ENCODE results near the gene ZNF692. TPM values are rescaled to one million over a fixed set of nuclear protein-coding genes. Genes with fewer than 3 reads are reported as not detected.

ZNF692 gene
- total RNA-seq, 1 donor from 2014 or later: 26.8 TPM

- Mint-ChIP-seq H3K4me1 (ENCODE audit: unreplicated experiment) (peaks cover 3% of the 10 kb centered on the region), H3K36me3 (ENCODE audit: low read depth, unreplicated experiment) (peaks cover 34% of the 10 kb centered on the region), H3K9me3 (ENCODE audit: unreplicated experiment) (no peaks in the 10 kb centered on the region), H3K27ac (ENCODE audit: unreplicated experiment) (no peak overlapping the region), H3K4me3 (ENCODE audit: unreplicated experiment) (peak overlapping the region; percentile 27), H3K27me3 (ENCODE audit: unreplicated experiment) (peaks cover 7% of the 10 kb centered on the region)
- no peak for DNase-seq (ENCODE audit: low spot score)
- no peak for TF ChIP-seq CTCF (IDR thresholded peaks at IDR 0.05; ENCODE audit: unreplicated experiment)
These were observed 5.1 kb downstream of the ZNF692 start for GRCh38 chr1:248853663-248854375.

- Mint-ChIP-seq H3K9me3 (ENCODE audit: unreplicated experiment) (no peaks in the 10 kb centered on the region), H3K27ac (ENCODE audit: unreplicated experiment) (no peak overlapping the region), H3K27me3 (ENCODE audit: unreplicated experiment) (peaks cover 8% of the 10 kb centered on the region), H3K4me1 (ENCODE audit: unreplicated experiment) (no peaks in the 10 kb centered on the region), H3K4me3 (ENCODE audit: unreplicated experiment) (no peak overlapping the region), H3K36me3 (ENCODE audit: low read depth, unreplicated experiment) (peaks cover 39% of the 10 kb centered on the region)
- no peak for TF ChIP-seq CTCF (IDR thresholded peaks at IDR 0.05; ENCODE audit: unreplicated experiment)
- no peak for DNase-seq (ENCODE audit: low spot score)
These were observed 6.1 kb downstream of the ZNF692 start for GRCh38 chr1:248852481-248853405.

GRCh38 chr1:248851390-248851789, 7.5 kb downstream of the ZNF692 start:
- H3K36me3 Mint-ChIP-seq (ENCODE audit: low read depth, unreplicated experiment): peaks cover 39% of the 10 kb centered on the region
- no peaks in the 10 kb centered on the region for H3K4me1 Mint-ChIP-seq (ENCODE audit: unreplicated experiment)
- no peak overlapping the region for H3K4me3 Mint-ChIP-seq (ENCODE audit: unreplicated experiment)
- H3K27ac Mint-ChIP-seq (ENCODE audit: unreplicated experiment): no peak overlapping the region
- no peak for TF ChIP-seq CTCF (IDR thresholded peaks at IDR 0.05; ENCODE audit: unreplicated experiment)
- peaks cover 8% of the 10 kb centered on the region for H3K27me3 Mint-ChIP-seq (ENCODE audit: unreplicated experiment)
- DNase-seq (ENCODE audit: low spot score): no peak
- no peaks in the 10 kb centered on the region for H3K9me3 Mint-ChIP-seq (ENCODE audit: unreplicated experiment)

- Mint-ChIP-seq H3K27me3 (ENCODE audit: unreplicated experiment) (peaks cover 8% of the 10 kb centered on the region), H3K27ac (ENCODE audit: unreplicated experiment) (no peak overlapping the region), H3K4me1 (ENCODE audit: unreplicated experiment) (no peaks in the 10 kb centered on the region), H3K4me3 (ENCODE audit: unreplicated experiment) (no peak overlapping the region), H3K36me3 (ENCODE audit: low read depth, unreplicated experiment) (peaks cover 35% of the 10 kb centered on the region), H3K9me3 (ENCODE audit: unreplicated experiment) (no peaks in the 10 kb centered on the region)
- no peak for DNase-seq (ENCODE audit: low spot score)
- no peak for TF ChIP-seq CTCF (IDR thresholded peaks at IDR 0.05; ENCODE audit: unreplicated experiment)
These were observed 8.2 kb downstream of the ZNF692 start for GRCh38 chr1:248850536-248851251.

Data from endothelial cell (in vitro differentiated cells).